GM08714 (cell line): ENCODE results near the gene FRMD1.

Experiments used
- H3K4me3 ChIP-seq: fragments of 200-500 bp; sonication (Bioruptor generic); 2 replicates; pipeline ENCODE4 v1.5.1; 2014; ENCODE audit warnings: mild to moderate bottlenecking, low read length, inconsistent platforms
- ZNF274 ChIP-seq: IDR thresholded peaks from 2 replicates; pipeline ENCODE4 v1.6.1; 2012; ENCODE audit warnings: mild to moderate bottlenecking, low read depth, low read length

The FRMD1 gene

GRCh38 chr6:168062346-168063289 lies 16.4 kb downstream of the FRMD1 start:
- TF ChIP-seq ZNF274 = no peak

GRCh38 chr6:168061269-168062210 lies 17.5 kb downstream of the FRMD1 start:
- no peak for TF ChIP-seq ZNF274
- no peak overlapping the region for H3K4me3 ChIP-seq

More at GRCh38 chr6:168062346-168063289, 16.4 kb downstream of the FRMD1 start:
- H3K4me3 ChIP-seq = no peak overlapping the region

GRCh38 chr6:168060521-168060931 lies 18.5 kb downstream of the FRMD1 start:
- no peak for TF ChIP-seq ZNF274
- no peak overlapping the region for H3K4me3 ChIP-seq

DNA sequence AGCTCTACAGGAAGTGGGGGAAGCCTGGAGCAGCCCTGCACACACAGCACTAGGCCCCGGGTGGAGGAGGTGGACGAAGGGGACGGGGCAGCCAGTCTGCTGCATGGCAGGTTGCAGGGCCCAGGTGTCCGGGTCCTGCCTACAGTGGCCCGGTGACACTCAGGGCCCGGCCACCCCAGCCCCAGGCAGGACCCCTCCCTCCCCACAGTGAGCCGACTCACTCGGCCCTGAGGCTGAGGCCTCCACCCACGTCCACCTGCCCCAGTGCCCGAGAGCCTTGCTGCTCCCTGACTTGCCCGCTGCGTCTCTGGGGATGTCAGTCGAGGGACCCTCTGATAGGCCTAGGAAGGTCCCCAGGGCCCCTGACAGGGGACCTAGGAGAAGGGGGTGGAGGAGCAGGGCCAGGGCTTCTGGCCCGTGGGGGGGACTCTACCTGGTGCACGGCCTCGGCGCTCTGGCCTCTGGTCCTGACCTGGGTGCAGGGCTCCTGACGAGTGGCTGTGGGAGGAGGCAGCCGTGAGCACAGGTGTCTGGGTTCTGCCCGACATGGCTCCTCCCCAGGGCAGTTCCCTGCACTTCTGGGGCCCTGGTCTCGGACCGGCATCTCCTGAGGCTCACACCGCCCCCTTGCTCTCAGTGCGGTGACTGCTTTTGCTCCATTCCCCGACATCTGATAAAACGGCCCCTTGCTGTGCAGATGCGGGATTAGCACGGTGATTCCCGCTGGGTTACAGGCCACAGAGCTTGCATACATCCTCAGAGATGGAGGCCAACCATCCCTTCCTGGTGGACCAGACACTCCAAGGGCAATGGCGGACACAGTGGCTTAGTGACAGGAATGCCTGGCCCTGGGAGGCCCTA lies 20.1 kb downstream of the FRMD1 start:
- TF ChIP-seq ZNF274 = no peak
- no peak overlapping the region for H3K4me3 ChIP-seq

DNA sequence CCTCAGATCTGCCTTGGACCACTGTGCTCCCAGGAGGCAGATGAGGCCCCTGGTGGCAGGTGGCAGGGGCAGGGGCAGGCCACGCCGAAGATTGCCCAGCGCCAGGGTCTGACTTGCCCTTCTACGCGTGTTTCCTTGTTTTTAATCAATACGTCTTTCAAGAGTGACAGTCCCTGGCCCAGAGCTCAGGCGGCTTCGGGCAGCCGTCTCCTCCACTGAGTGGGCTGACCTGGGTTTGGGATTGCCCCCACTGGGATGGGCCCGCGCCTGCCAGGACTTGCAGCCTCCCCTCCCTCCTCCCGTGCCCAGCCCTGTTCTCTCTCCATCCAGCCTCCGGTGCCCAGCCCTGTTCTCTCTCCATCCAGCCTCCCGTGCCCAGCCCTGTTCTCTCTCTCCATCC lies 21.2 kb downstream of the FRMD1 start:
- no peak for TF ChIP-seq ZNF274
- no peak overlapping the region for H3K4me3 ChIP-seq

- no peak for TF ChIP-seq ZNF274
- H3K4me3 ChIP-seq = no peak overlapping the region
Measured at GRCh38 chr6:168056892-168057527, 22.0 kb downstream of the FRMD1 start.

DNA sequence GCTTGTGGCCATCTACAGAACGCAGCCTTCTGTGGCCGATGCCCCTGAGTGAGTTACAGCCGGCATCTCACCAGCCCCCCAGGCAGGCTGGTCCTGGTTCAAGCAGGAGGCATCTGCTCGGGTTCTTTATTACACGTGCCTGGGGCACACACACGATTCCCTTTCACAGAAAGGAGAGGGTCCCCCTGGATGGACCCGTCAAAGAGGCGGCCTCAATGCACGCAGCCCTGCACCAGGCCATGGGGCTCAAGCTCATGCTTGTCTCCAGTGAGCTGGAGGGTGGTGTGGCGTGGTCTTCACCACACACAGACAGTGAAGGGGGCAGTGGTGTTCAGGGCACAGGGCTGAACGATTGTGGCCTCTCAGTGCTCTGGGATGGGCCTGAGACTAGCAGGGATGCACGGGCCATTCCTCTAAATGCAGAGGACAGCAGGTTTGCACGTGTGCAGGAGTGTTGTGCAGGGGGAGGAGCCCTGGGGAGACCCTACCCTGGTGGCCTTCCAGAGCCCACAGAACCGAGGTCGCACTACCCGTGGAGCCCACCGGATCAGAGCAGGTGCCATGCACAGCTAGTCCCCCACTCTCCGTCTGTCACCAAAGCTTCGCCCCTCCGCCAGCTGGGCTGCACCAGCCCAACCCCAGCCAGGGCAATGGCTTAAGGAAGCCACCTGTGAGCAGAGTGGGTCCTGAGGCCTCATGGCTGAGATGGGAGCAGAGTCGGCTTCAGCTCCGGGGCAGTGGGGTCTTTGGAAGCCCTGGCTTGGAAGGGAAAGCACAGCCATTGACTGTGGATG lies 23.1 kb downstream of the FRMD1 start:
- no peak for TF ChIP-seq ZNF274
- H3K4me3 ChIP-seq = no peak overlapping the region

- H3K4me3 ChIP-seq = no peak overlapping the region
- no peak for TF ChIP-seq ZNF274
Measured at GRCh38 chr6:168054765-168055560, 24.0 kb downstream of the FRMD1 start.

- no peak for TF ChIP-seq ZNF274
- no peak overlapping the region for H3K4me3 ChIP-seq
Measured at GRCh38 chr6:168053957-168054471, 25.0 kb downstream of the FRMD1 start.

GRCh38 chr6:168053086-168053956 lies 25.7 kb downstream of the FRMD1 start:
- TF ChIP-seq ZNF274 = no peak
- H3K4me3 ChIP-seq = no peak overlapping the region
